CD4-positive, alpha-beta T cell treated with Interleukin-6 for 4 hours (primary cell): ENCODE measurements around the gene PHF2.

Source experiments
- DNase-seq: peaks from one replicate; pipeline ENCODE4 v3.0.0-alpha.2; 2020; ENCODE audit warnings: mixed read lengths

PHF2 gene

GRCh38 chr9:93587651-93588347 lies 11.4 kb downstream of the PHF2 start:
- DNase-seq, result no peak

- DNase-seq, result no peak
Observed at GRCh38 chr9:93588641-93589609, 12.5 kb downstream of the PHF2 start.

- peak; percentile 25 for DNase-seq
Observed at GRCh38 chr9:93589688-93590087, 13.3 kb downstream of the PHF2 start.

GRCh38 chr9:93590609-93591234 lies 14.3 kb downstream of the PHF2 start:
- DNase-seq, result no peak

- DNase-seq, result no peak
Observed at GRCh38 chr9:93591301-93592007, 15.1 kb downstream of the PHF2 start.

- no peak for DNase-seq
Observed at GRCh38 chr9:93592008-93592642, 15.7 kb downstream of the PHF2 start.

- DNase-seq, result no peak
Observed at GRCh38 chr9:93592643-93593021, 16.2 kb downstream of the PHF2 start.

- no peak for DNase-seq
Observed at GRCh38 chr9:93593144-93593658, 16.8 kb downstream of the PHF2 start.

- DNase-seq, result no peak
Observed at GRCh38 chr9:93594041-93594756, 17.8 kb downstream of the PHF2 start.

- no peak for DNase-seq
Observed at GRCh38 chr9:93595461-93595860, 19.1 kb downstream of the PHF2 start.

GRCh38 chr9:93595861-93596365 lies 19.5 kb downstream of the PHF2 start:
- no peak for DNase-seq

- DNase-seq, result no peak
Observed at GRCh38 chr9:93596399-93596798, 20.0 kb downstream of the PHF2 start.

- no peak for DNase-seq
Observed at GRCh38 chr9:93597142-93597706, 20.8 kb downstream of the PHF2 start.

- DNase-seq, result no peak
Observed at GRCh38 chr9:93597871-93598646, 21.7 kb downstream of the PHF2 start.

- DNase-seq, result peak; percentile 35
Observed at GRCh38 chr9:93598647-93599241, 22.4 kb downstream of the PHF2 start.

- no peak for DNase-seq
Observed at GRCh38 chr9:93599571-93600403, 23.4 kb downstream of the PHF2 start.

- peak; percentile 21 for DNase-seq
Observed at GRCh38 chr9:93600504-93600903, 24.1 kb downstream of the PHF2 start.

- DNase-seq, result no peak
Observed at GRCh38 chr9:93601063-93601462, 24.7 kb downstream of the PHF2 start.

GRCh38 chr9:93601666-93602065 lies 25.3 kb downstream of the PHF2 start:
- DNase-seq, result no peak
